GM10847 (cell line): Measurements from ENCODE around the gene SERPINB6.

Source experiments
- POLR2A ChIP-seq: IDR thresholded peaks from 2 replicates; pipeline ENCODE4 v1.6.1; 2011; ENCODE audit not compliant: insufficient read length; ENCODE audit errors: extremely low read depth

Gene SERPINB6

DNA sequence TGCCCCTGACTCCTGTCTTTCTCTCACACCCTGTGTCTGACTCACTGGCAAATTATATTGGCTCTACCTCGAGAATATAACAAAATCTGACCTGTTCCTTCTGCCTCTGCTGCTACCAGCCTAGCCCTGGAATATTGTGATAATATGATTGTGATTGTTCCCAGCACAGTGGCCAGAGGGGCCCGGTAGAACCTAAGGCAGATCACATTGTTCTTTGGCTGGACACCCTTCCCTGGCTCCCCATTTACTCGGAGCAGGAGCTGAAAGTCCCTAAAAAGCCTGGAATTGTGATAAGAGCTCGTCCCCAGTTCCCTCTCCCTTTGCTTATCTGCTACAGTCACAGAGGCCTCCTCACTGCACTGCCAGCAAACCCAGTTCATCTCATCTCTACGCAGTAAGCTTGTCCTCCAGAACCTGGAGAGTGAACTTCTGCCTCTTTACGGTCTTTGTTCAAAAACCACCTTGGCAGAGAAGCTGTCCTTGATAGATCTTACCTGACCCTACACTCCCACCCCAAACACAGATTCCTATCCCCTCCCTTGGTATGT lies 21.8 kb downstream of the SERPINB6 start:
- TF ChIP-seq POLR2A: no peak

DNA sequence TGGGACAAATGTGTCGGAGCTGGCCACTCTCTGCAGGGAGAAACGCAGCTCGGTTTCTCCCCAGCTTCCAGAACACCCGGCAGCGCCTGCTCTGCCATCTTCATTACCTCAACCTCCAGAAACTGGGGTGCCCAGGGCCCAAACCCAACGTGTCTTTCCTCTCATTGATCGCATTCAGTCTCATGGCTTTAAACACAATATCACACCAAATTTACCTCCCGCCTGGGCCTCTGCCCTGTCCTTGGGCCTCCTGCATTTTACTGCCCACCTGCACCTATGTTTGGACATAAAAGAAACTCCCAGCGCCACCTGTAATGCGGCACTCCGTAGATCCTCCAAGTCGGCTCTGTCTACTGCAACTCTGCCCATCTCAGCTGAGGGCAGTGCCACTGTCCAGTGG lies 22.2 kb downstream of the SERPINB6 start:
- TF ChIP-seq POLR2A: no peak

DNA sequence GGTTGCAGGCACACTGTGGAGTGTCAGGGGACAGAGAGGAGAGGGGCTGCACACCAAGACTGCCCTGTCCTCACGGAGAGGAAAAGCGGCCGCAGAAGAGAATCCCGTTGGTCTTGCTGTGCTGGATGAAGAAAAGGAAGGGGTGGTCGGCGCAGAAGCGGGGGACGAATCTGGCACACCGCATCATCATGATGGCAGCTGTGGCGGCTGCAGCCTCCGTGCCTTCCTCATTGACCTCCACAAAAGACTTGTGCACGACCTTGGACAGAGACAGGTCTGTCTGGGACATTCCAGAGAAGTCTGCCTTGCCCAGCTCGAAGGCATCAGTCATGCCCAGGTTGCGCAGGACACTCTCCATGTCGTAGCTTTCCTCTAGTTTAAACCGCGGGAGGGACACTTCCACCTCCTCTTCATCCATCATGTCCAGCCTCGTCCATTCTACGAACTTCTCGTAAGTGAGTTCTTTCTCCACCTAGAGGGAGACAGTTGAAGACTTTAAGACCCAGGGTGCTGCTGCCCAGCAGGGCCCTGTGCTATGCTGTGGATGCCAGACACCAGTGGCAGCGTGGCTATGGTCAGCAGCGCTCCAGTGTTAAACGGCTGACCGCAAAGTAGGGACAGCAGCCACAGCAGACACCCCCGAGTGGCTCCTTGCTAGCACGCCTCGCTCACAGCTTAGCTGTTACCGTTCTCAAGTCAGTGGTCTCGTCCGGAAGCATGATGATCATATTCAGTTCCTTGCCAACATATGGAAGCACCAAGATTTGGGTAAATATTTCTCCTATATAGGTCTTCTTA lies 22.9 kb downstream of the SERPINB6 start:
- TF ChIP-seq POLR2A: no peak

DNA sequence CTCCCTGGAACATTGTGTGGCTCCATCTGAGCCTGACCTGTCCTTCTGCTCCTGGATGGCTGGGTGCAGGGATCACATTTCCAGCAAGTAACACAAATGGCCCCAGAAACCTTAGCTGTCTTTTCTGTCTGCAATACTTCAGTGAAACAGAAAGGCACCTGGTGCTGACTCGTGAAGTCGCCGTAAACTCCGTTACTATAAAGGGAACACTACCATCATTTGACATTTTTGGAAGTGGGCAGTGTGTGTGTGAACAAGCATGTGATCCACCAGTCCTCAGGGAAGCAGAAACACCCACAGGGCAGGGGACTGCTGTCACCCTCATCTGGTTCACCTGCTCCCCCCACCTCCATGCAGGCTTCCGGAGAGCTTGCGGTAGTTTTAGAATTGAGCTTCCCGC lies 23.9 kb downstream of the SERPINB6 start:
- no peak for TF ChIP-seq POLR2A

DNA sequence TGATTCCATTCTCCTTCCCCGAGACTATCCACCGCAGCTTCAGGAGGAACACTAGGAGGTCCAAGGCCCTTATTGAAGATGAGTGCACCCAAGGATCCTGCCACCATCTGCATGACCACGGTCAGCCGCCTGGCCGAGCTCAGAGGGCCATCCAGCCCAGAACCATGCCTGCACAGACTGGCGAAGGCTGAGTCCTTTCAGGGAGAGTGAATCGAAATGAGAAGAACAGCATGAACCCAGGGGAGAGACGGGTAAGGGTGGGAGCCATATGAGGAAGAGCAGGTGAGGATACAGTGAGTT lies 26.3 kb downstream of the SERPINB6 start:
- TF ChIP-seq POLR2A: no peak

DNA sequence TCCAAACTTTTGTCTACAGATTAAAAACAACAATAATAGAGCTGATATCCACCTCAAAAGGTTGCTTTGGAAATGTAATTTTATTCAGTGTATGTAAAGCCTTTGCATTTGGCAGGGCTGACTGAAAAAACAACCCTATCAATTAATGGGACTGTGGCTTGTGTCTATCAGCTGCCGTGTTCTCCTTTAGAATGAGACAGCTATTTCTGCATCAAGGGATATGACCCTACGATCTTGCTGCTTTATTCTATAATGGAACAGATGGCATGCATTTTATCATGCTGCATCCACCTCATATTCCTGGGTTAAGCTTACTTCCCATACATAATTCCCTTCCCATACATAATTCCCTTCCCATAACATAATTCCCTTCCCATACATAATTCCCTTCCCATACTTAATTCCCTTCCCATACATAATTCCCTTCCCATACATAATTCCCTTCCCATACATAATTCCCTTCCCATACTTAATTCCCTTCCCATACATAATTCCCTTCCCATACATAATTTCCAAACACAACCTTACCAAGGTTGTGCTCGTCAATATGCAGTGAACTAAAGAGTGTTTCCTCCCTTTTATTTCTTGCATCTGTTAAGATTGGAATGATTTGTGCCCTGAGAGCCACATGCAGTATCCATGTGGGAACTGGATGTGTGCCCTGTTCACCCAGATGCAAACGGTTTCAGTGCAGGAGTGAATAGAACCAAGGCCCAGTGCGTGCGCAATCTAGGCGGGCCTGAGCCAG lies 26.8 kb downstream of the SERPINB6 start:
- no peak for TF ChIP-seq POLR2A

DNA sequence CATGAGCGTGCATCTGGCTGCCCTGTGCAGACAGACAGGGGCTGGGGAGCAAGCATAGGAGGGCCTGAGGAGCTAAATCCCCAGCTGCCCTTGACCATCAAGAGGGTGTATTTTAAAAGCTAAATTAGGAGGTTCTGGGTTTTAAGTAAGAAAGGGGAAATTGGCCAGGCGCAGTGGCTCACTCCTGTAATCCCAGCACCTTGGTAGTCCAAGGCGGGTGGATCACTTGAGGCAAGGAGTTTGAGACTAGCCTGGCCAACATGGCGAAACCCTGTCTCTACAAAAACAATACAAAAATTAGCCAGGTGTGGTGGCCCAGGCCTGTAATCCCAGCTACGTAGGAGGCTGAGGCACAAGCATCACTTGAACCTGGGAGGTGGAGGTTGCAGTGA lies 27.8 kb downstream of the SERPINB6 start:
- no peak for TF ChIP-seq POLR2A

DNA sequence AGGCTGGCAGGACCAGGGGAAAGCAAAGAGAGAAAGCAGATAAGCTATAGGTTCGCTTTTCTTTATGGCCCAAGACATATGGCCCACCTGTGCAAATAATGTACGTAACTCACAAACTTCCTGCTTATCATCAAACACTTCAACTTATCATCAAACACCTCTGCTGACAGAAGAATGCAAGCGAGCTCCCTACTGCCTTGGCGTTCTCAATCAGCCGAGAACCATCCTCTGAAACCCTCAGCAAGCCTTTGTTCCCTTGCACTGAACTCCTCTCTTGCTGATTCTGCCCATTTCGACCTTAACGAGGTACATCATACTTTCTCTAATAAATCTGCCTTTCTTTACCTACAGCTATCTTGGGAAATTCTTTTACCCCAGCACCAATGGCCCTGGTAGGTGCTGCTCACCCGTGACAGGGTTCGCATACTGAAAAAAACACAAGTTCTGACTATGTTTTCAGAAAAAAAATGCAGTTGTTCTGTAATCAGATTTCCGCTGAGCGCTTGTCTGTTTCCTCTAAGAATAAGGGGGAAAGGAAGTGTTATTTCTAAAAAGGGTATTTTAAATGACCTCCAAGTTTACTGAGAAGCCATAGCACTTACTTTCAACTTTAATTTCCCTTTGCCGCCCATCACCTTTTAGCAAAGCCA lies 28.3 kb downstream of the SERPINB6 start:
- TF ChIP-seq POLR2A: no peak

DNA sequence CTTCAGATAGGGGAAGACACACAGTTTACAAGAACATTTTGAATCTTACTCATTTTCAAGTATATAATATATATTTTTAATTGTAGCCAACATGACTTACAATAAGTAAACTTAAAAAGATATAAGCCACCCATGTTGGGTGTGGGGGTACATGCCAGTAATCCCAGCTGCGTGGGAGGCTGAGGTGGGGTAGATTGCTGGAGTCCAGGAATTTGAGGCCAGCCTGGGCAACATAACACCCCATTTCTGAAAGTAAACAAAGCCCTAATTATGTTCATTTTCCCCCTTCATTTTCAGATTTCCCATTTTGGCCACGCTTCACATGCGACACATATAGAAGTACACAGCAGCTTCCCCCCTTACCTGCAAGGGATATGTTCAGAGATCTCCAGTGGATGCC lies 30.5 kb downstream of the SERPINB6 start:
- TF ChIP-seq POLR2A: no peak

DNA sequence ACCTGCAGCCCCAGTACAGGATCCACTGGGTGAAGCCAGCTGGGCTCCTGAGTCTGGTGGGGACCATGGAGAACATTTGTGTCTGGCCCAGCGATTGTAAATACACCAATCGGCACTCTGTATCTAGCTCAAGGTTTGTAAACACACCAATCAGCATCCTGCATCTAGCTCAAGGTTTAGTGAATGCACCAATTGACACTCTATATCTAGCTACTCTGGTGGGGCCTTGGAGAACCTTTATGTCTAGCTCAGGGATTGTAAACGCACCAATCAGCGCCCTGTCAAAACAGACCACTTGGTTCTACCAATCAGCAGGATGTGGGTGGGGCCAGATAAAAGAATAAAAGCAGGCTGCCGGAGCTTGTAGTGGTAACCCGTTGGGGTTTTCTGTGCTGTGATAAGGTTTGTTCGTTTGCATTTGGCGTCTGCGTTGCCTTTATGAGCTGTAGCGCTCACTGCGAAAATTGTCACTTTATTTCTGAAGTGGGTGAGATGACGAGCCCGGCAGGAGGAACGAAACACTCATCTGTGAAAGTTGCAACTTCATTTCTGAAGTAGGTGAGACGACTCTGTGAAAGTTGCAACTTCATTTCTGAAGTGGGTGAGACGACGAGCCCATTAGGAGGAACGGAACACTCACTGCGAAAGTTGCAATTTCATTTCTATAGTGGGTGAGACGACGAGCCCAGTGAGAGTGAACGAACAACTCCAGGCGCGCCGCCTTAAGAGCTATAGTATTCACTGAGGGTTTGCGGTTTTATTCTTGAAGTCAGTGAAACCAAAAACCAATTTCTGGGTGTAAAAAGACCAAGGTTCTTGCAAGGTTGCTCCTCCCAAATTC lies 31.1 kb downstream of the SERPINB6 start:
- TF ChIP-seq POLR2A: no peak

DNA sequence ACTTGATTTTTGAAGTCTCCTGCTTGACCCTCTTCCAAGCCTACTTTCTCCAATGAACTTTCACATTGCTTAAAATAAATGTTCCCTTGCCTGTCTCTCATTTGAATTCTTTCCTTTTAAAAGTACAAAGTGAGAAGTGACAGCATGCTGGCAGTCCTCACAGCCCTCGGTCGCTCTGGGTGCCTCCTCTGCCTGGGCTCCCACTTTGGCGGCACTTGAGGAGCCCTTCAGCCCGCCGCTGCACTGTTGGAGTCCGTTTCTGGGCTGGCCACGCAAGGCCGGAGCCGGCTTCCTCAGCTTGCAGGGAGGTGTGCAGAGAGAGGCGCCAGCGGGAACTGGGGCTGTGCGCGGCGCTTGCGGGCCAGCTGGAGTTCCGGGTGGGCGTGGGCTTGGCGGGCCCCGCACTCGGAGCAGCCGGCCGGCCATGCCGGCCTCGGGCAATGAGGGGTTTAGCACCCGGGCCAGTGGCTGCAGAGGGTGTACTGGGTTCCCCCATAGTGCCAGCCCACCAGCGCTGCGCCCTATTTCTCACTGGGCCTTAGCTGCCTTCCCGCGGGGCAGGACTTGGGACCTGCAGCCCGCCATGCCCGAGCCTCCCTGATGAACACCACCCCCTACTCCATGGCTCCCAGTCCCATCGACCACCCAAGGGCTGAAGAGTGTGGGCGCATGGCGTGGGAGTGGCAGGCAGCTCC lies 31.9 kb downstream of the SERPINB6 start:
- TF ChIP-seq POLR2A: no peak

DNA sequence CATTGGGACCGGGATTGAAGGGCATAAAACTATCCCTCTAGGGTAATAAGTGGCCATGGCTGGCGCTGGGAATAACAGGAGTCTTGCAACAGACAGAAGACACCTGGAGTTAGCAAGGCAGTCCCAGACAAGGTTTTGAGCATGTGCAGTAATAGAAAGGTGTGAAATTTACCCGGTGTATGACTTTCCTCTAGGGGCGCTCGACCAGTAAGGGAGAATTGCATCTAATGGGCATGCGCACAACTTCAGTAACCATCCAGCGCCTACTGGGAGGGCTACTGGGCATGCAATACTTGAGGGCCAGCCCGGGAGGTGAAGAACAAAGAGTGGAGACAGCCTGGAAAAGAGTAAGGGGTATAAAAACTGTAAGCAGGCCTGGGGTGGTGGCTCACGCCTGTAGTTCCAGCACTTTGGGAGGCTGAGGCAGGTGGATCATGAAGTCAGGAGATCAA lies 32.7 kb downstream of the SERPINB6 start:
- no peak for TF ChIP-seq POLR2A

DNA sequence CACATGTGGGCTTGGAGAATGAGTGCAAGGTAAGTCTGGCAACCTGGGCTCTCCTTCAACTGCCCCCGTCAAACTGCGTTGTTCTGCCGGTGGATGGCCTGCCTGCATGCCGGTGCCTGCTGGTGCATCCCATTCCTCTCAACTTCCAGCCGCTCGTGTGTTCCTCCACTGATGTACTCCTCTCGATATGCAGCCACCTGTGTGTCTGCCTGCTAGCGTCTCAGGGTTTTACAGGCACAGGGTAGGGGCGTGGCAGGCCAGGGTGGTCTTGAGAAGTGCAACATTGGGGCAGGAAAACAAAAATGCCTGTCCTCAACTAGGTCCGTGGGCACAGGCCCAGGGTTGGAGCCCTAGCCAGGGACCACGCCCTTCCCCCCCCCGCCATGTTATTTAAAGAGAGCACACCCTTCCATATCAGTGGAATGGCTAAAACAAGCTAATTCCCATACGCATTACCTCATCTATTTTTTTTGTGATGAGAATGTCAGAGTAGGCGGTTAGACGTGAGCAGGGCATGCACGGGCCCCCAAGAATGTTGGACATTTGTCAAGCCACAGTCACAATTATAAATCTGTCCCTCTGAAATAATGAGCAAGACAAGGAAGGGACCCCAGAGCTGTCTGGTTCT lies 33.2 kb downstream of the SERPINB6 start:
- TF ChIP-seq POLR2A: no peak

DNA sequence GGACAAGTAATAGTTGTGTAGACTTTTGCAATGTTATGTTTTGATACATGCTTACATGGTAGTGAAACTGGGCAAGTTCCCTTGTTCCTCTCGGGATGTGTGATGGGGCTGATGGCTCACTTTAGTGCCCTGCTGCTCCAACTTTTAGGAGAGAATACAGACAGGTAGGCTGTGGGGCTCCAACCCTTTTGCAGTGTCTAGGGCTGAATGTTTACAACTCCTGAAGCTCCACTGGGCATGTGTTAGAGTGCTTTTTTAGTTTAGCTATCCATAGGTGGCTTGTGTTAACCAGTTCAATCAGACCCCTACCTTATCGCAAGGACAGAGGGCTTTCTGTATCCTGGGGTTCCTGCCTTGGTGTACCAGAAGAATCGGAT lies 33.8 kb downstream of the SERPINB6 start:
- TF ChIP-seq POLR2A: no peak

DNA sequence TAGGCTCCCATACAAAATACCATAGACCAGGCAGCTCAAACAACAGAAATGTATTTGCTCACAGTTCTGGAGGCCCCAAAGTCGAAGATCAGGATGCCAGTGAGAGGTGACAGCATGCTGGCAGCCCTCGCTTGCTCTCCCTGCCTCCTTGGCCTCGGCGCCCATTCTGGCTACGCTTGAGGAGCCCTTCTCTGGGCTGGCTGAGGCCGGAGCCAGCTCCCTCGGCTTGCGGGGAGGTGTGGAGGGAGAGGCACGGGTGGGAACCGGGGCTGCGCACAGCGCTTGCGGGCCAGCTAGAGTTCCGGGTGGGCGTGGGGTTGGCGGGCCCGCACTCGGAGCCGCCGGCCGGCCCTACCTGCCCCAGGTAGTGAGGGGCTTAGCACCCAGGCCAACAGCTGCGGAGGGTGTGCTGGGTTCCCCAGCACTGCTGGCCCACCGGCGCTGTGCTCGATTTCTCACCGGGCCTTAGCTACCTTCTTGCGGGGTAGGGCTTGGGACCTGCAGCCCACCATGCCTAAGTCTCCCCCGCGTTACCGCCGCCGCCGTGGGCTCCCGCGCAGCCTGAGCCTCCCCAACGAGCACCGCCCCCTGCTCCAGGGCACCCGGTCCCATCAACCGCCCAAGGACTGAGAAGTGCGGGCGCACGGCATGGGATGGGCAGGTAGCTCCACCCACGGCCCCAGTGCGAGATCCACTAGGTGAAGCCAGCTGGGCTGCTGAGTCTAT lies 35.6 kb downstream of the SERPINB6 start:
- no peak for TF ChIP-seq POLR2A
